GM12873 (cell line): ENCODE data around the gene GRPR.

Experiments used
- TF ChIP-seq, protein P1 (sequence below): IDR thresholded peaks from 2 replicates; pipeline ENCODE4 v1.5.1; 2012; ENCODE audit warnings: low read depth, mild to moderate bottlenecking, moderate library complexity, low read length, control low read depth; ENCODE audit not compliant: insufficient read depth; ENCODE audit errors: missing control alignments

Gene GRPR

GRCh38 chrX:16199343-16199742, 76.0 kb downstream of the GRPR start:
- TF ChIP-seq, protein P1, sequence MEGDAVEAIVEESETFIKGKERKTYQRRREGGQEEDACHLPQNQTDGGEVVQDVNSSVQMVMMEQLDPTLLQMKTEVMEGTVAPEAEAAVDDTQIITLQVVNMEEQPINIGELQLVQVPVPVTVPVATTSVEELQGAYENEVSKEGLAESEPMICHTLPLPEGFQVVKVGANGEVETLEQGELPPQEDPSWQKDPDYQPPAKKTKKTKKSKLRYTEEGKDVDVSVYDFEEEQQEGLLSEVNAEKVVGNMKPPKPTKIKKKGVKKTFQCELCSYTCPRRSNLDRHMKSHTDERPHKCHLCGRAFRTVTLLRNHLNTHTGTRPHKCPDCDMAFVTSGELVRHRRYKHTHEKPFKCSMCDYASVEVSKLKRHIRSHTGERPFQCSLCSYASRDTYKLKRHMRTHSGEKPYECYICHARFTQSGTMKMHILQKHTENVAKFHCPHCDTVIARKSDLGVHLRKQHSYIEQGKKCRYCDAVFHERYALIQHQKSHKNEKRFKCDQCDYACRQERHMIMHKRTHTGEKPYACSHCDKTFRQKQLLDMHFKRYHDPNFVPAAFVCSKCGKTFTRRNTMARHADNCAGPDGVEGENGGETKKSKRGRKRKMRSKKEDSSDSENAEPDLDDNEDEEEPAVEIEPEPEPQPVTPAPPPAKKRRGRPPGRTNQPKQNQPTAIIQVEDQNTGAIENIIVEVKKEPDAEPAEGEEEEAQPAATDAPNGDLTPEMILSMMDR: no peak

- TF ChIP-seq, protein P1: no peak
These were observed 79.6 kb downstream of the GRPR start for GRCh38 chrX:16202943-16203342.
